ENCODE measurements around the gene SHH. TPM values are rescaled to one million over a fixed set of nuclear protein-coding genes. Genes with fewer than 3 reads are reported as not detected.

Gene SHH
- total RNA-seq, 2 donors from 2014 or later: not detected

DNA sequence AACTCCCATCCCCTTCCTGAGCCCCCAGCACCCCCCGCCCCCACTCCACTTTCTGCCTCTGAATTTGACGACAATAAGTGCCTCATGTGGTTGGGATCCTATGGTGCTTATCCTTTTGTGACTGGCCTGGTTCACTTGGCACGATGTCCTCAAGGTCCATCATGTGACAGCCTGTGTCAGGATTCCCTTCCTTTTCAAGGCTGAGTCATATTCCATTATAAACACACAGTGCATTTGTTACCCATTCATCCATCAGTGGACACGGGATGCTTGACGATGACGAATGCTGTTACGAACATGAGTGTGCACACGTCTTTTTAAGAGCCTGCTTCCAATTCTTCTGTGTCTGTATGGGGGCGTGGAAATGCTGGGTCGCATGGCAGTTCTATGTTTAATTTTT, 26.7 kb downstream of the SHH start:
- no peak for DNase-seq (ENCODE audit: low spot score)
- intact Hi-C loops (cut with DNase I): loop anchor here in 1 of 2 donors (2.0 kb wide), 1 partner anchor 69 kb away; no protein-coding TSS in a partner anchor

DNA sequence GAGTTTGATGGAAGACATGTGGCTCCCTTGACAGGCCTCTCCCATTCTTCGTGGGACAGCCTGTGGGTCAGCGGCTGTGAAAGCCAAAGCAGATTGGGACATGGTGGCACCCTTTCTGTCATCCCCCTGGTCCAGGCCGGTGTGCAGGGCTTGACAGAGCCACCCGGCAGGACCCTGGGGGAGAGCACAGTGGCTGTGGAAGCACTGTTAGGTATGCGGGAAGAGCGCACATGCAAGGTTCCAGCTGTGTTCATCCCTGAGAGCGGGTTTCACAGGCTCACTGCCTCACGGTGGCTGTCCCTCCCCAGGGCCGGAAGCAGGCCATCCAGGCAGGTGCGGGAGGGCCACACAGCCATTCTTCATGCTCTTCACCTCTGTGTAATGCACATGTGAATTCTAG, 29.8 kb downstream of the SHH start:
- intact Hi-C loops (cut with DNase I): no loop called here

DNA sequence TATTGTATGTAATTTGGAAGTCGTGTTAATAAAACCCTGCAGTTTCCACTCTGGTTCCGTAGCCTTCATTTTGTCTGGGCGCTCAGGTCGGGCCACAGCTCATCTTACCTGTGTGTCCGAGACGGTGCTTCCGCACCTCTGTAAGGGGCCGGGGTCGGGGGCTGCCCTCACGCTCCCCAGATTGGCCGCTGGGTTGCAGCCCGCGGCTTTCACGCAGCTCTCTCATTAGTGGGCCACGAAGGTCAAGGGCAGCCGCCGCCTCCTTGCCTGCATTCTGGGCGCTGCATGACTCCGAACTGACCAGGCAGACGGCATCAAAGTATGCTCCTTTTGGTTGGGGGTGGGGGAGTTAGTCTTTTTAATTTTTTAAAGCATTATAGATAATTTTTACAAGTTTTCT, 30.8 kb downstream of the SHH start:
- intact Hi-C loops (cut with DNase I): no loop called here
- DNase-seq (ENCODE audit: low spot score): no peak

More for the DNA sequence above, 29.8 kb downstream of the SHH start:
- DNase-seq (ENCODE audit: low spot score): no peak

DNA sequence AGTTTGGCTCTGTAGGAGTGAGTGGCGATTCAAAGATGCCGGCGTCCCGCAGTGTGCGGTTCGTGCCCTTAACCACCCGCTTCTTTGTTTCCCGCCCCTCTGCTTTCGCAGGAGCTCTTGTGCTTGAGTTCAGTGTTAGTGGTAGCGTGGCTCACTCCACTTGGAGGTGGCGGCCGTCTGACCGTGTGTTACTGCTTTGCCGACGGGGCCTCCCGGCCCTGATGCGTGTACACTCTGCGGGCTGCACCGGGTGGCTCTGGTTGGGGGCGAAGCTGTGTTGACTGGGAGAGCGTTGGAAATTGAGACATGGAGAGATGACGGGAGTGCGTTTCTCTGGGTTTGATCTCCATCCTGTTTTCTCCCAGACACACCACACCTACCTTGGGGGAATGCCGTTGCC, 31.4 kb downstream of the SHH start:
- intact Hi-C loops (cut with DNase I): no loop called here
- no peak for DNase-seq (ENCODE audit: low spot score)

DNA sequence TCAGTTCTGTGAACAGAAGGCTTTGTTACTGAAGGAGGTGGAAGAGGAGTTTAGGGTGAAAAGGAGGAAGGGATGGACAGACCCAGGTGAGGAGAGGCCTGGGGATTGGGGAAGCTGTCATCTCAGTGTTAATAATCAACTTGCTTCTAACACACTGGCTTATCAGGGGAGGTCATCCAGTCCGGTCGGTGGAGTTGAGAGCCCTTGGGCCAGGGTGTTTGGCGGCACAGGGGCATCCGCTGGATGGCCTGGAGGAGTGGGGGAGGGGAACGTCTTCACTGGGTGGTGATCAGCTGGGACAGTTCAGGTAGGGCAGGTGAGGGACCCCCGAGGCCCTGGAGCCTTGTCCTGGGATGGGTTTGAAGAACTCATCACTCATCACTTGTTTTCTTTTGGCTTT, 33.9 kb downstream of the SHH start:
- no peak for DNase-seq (ENCODE audit: low spot score)
- intact Hi-C loops (cut with DNase I): no loop called here

DNA sequence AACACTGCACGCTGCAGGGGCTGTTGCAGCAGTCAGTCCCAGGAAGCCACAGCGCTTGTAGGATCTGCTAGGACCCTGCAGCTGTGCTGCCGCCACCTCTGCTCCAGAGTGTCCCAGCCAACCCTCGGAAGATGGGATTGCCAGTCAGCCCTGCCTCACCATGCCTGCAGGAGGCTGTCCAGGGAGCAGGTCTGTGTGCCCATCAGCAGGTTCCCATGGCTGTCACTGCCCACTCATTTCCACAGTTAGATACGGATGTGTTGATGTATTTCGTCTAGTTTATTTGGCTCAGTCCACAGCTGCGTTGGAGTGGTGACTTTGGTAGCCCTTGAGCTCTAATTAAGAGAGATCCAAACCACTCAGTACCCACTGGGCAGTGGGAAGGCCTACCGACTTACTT, 35.7 kb downstream of the SHH start:
- intact Hi-C loops (cut with DNase I): no loop called here
- DNase-seq (ENCODE audit: low spot score): no peak

DNA sequence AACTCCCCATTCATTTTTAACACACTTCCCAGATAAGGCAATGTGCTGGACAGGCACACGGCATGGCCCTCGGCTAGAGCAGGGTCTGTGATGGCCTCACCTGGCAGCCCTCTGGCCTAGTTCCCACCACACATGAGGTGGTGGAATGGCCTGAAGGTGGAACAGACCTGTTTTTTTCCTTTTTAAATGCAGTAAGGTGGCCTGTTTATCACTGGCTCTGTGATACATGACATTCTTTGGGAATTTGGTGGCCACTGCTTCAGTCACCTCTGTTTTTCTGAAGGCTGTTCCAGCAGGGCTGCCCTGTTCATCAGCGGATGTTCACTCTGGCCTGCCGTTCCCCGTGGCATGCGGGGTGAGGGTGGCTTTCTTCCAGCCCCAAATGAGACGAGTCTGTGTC, 36.6 kb downstream of the SHH start:
- intact Hi-C loops (cut with DNase I): no loop called here
- no peak for DNase-seq (ENCODE audit: low spot score)

DNA sequence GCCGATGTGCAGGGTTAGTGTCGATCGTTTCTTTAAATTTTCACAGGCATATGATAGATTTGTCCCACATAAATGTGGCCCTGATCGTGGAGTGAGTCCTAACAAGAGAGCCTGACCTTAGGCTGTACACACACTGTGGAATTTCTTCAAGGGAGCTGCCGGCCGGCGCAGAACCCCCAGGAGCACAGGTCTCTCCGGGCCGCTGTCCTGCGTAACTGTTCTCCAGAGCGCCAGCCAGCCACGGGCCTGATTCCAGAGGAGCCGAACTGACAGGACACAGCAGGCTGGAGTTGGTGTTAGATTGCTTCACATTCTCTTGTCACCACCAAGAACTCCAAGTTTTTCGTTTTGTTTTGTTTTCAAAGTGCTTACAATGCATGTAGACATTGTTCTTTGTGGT, 37.3 kb downstream of the SHH start:
- intact Hi-C loops (cut with DNase I): no loop called here
- DNase-seq (ENCODE audit: low spot score): no peak

DNA sequence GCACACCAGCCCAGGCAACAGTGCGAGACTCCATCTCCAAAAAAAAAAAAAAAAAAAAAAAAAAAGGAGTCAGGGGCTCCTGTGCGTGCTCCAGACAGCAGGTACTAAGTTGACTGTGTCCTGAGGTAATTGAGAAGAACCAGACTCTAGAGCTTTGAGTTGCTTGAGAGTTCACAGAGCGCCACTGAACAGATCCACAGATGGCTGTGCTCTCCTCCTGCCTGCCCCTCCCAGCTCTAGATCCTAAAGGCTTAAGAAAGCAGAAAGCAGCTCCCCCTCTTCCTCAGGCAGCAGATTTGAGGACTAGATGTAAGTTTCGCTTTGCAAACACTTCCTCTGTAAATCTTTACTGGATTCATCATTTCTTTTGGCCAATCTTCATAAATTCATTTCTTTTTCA, 38.7 kb downstream of the SHH start:
- intact Hi-C loops (cut with DNase I): no loop called here
- DNase-seq (ENCODE audit: low spot score): no peak

DNA sequence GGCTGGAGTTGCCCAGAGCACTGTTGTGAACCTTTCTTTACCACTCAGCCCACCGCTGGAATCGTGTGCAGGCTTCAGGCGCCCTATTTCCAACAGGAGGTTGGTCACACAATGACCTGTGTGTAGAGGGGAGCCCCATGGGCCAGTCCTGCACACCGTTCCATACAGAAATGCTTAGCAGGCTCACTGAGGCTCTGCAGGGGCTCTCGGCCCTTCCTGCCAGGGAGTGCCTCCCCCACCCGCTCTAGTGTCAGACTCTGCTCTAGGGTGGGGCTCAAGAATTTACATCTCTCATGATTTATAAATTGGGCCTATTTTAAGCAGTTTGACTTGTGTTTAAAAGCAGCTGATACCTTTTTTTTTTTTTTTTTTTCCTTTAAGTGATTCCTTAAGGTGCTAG, 42.0 kb downstream of the SHH start:
- intact Hi-C loops (cut with DNase I): no loop called here
- no peak for DNase-seq (ENCODE audit: low spot score)

DNA sequence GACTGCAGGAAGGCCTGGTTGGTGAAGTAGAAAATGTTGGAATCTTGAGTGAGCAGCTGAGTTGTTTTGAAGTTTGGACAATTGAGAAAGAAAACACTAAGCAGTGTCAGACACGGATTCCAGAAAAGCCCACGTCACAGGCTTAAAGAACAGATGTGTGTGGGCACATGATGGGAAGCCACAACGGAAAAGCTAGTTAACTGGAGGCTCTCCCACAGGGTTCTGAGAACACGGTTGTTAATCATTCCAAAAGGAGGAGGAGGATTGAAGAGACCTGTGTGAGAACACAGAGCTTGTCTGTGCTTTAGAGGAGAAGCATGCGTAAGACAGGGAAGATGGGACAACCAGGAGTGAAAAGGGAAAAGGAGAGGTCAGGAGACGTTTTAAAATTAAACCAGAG, 42.6 kb downstream of the SHH start:
- intact Hi-C loops (cut with DNase I): loop anchor here in 1 of 2 donors (10.0 kb wide), 1 partner anchor 175 kb away; no protein-coding TSS in a partner anchor
- DNase-seq (ENCODE audit: low spot score): no peak

DNA sequence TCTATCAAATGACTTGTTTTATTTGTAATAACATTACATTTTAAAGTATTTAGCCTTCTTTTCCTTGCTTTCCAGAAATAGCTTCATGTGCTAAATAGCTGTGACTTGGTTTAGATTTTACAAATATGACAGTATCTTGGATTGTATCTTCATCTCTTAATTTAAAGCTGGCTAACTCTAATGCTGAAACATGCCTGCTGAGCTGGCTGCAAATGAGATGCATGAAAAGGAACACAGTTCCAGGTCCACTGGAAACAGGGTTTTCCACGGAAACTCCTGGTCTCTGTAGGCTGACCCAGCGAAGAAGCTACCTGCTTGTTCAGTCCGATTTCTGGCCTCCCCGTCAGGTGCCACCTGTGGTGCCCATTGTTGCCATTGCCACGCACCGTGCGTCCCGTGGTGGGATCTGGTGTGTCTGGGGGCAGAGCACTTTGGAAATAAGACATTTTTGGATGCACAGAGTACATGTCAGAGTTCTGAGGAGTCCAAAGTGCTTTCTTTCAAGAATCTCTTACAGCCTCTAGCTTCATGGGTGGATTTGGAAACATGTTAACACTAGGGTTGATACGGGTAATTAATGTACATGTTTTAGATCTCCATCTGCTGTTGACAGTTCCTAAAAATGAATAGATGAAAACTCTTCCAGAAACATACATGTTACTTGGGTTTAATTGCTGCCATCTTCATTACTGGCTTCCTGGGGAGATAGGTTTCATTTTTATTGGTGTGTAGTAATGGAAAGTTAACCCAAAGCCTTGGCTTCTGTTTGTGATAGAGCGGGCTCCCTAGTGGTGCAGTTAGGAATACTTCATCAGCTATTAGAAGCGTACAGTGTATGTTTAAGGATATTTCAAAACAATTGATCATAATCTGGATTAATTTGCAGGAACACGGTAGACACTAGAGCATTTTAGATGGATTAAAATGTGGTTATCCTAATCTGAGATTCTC, 45.0 kb downstream of the SHH start:
- no peak for DNase-seq (ENCODE audit: low spot score)
- intact Hi-C loops (cut with DNase I): loop anchor here in 1 of 2 donors (10.0 kb wide), 1 partner anchor 172 kb away; no protein-coding TSS in a partner anchor

DNA sequence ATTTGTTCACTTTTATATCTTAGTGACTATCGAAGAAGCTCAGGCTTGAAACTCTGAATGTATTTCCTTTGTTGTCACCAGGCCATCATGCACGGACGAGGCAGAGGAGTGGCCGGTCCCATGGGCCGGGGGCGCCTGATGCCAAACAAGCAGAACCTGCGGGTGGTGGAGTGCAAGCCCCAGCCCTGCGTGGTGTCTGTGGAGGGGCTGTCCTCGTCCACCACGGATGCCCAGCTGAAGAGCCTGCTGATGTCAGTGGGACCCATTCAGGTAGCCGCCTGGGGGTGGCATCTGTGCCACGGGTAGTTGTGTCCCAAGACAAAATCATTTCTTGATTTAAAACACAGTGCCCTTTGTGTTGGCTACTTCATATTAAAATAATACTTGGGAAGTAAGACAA, 45.9 kb downstream of the SHH start:
- no peak for DNase-seq (ENCODE audit: low spot score)
- intact Hi-C loops (cut with DNase I): loop anchor here in 1 of 2 donors (10.0 kb wide), 1 partner anchor 172 kb away; no protein-coding TSS in a partner anchor

DNA sequence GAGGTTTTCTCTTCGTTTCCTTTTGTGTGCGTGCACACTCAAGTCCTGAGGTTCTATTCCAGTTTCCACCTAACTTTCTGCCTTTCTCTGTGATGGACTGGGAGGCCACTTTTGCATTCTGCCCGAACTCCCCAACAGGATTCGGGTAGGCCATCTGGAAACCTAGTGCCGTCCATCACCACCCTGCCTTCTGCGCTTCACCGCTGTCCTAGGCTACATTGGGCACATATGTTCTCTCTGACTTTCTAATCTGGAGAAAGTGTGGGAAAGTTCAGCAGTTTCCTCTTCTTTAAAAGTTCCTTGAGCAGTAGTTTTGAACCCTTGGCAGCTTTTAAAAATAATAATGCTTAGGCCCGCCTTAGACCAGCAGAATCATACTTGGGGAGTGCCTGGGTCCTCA, 46.8 kb downstream of the SHH start:
- DNase-seq (ENCODE audit: low spot score): no peak
- intact Hi-C loops (cut with DNase I): loop anchor here in 1 of 2 donors (10.0 kb wide), 1 partner anchor 171 kb away; no protein-coding TSS in a partner anchor

DNA sequence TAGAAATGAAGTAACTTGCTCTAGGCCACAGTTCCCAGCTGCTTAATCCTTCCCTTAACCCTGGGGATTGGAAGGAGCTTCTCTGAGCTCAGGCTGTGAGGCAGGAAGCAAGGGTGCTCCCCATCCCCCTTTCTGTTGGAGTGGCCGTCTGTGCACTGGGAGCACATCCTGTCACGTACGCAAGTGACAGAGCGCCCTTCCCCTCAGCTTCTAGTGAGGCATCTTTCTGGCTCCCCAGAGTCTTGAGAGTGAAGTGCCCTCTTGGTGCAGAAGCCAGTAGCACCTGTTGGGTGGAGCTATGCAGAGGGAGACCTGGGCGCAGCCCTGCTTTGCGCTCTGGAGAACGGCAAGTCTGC, 47.8 kb downstream of the SHH start:
- intact Hi-C loops (cut with DNase I): loop anchor here in 1 of 2 donors (10.0 kb wide), 1 partner anchor 170 kb away; no protein-coding TSS in a partner anchor
- DNase-seq (ENCODE audit: low spot score): no peak

DNA sequence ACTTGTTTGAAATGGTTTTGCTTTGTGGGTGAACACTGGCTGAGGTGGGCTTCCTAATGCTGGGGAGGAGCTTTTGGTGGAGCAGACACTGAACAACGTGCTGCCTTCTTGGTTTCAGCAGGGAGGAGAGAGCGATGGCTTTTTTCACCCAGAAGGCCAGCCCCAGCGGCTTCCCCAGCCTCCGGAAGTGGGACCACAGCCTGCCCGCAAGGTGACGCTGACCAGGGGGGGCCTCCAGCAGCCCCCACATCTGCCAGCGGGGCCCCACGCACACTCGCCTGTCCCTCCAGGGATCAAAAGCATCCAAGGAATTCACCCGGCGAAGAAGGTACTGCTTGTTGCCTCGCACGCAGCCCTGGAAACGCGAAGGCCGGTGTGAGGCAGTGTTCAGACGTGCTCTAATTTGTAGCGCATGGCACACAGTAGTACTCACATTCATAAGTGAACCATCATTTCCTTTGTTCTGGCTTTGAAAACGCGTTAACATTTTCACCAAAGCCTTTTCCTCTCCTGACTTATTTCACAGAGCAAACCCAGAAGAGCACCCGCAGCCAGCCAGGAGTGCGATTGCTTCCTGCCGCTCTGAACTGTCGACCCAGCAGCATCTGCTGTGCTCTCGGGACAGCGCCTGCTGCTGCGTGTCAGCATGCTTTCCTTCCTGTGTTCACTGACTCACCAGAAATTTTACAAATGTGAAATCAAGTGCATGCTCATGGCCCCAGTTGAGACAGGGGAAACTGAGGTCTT, 48.4 kb downstream of the SHH start:
- intact Hi-C loops (cut with DNase I): loop anchor here in 1 of 2 donors (10.0 kb wide), 1 partner anchor 169 kb away; no protein-coding TSS in a partner anchor

DNA sequence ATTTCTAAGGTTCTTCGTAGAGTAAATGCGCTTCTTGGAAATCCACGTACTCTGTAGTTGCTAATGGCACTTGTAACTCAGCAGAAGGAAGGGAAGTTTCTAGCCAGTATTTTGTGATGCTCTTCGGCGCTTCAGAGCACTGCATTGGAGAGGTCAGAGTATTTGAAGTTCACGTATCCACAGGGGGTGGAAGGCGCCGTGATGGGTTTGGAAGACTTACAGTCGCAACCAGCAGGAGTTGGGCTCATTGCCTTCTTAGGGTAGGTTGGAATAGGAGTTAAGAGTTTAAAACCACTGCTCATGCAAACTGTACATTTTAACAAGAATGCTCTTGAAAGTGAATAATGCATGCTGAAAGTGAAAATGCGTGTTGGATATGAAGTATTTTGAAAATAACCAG, 49.1 kb downstream of the SHH start:
- intact Hi-C loops (cut with DNase I): loop anchor here in 1 of 2 donors (10.0 kb wide), 1 partner anchor 168 kb away; no protein-coding TSS in a partner anchor
- DNase-seq (ENCODE audit: low spot score): no peak

More for the DNA sequence above, 48.4 kb downstream of the SHH start:
- no peak for DNase-seq (ENCODE audit: low spot score)

DNA sequence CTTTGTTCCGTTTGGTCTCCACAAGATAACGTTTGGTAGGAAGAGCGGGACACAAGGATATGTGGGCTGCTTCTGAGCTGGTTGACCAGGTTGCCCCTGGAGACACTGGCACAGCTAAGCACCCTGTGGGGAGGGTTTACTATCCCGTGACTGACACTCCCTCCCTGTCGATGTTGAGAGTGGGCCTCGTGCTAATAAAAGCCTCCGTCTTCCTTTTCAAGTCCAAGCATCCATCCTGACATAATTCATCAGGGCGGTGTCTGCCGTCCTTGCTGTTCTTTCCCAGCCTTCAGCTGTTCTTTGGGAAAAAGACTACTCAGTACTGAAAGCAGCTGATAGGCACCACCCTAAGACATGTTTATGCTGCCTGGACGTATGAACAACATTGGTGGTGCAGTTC, 49.6 kb downstream of the SHH start:
- DNase-seq (ENCODE audit: low spot score): no peak
- intact Hi-C loops (cut with DNase I): loop anchor here in 1 of 2 donors (10.0 kb wide), 1 partner anchor 168 kb away; no protein-coding TSS in a partner anchor

DNA sequence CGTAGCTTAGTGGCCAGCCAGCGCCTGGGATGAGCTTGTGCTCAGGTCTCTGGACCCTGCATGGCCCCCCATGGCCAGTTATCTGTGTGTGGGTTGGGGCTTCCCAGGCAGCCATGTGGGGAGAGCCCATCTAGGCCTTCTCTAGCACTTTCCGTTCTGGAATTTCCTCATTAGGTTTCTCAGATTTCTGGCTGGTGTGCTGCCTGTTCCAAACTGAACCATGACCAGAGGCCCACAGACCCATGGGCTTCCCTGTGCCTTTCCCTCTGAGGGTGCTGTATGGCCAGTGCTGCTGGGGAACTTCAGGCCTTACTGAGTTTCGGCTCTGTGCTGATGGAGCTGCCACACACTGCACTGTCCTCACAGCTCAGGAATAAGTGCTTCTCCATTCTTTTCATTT, 50.2 kb downstream of the SHH start:
- DNase-seq (ENCODE audit: low spot score): no peak
- intact Hi-C loops (cut with DNase I): loop anchor here in 1 of 2 donors (10.0 kb wide), 1 partner anchor 167 kb away; no protein-coding TSS in a partner anchor

DNA sequence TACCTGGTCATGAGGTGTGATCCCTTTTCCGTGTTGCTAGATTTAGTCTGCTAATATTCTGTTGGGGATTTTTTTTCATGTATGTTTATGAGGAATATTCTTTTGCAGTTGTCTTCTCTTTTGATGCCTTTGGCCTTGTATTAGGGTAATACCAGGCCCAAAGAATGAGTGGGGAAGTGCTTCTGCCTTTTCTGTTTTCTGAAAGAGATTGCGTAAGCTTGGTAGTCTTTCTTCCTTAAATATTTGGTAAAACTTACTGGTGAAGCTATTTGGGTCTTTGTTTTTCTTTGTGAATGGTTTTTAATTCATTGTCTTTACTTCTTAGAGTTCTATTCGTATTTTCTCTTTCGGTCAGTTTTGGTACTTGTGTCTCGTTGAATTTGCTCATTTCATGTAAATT, 51.1 kb downstream of the SHH start:
- no peak for DNase-seq (ENCODE audit: low spot score)
- intact Hi-C loops (cut with DNase I): loop anchor here in 1 of 2 donors (10.0 kb wide), 1 partner anchor 166 kb away; no protein-coding TSS in a partner anchor

Data from posterior vena cava (tissue), 2 donors.